Left lung (tissue), 10 donors: Measurements from ENCODE around the gene SVEP1. TPM values are rescaled to one million over a fixed set of nuclear protein-coding genes. Genes with fewer than 3 reads are reported as not detected.

Experiments
- ATAC-seq: fragments of 200-7000 bp; cut with Tn5 transposase; one replicate; pipeline ENCODE4 v1.9.1; 2020; ENCODE audit warnings: moderate library complexity
- DNase-seq, 4 donors: peaks; one replicate each; pipeline ENCODE4 v3.0.0-alpha.2; 2013 to 2020
- H3K27ac ChIP-seq, 2 donors: fragments of 200-600 bp; sonication (generic) in 1 of 2; one replicate each; pipeline versions ENCODE4 v1.5.0 to v1.8.0; 2020 to 2021
- H3K27me3 ChIP-seq, 2 donors: fragments of 200-600 bp; sonication (generic) in 1 of 2; one replicate each; pipeline versions ENCODE4 v1.5.0 to v1.8.0; 2020 to 2021
- H3K36me3 ChIP-seq, 2 donors: fragments of 200-600 bp; sonication (generic) in 1 of 2; one replicate each; pipeline versions ENCODE4 v1.5.0 to v1.8.0; 2020 to 2021
- H3K4me1 ChIP-seq, 2 donors: fragments of 200-600 bp; one replicate each; pipeline ENCODE4 v1.8.0; 2021
- H3K4me3 ChIP-seq, 2 donors: fragments of 200-600 bp; sonication (generic) in 1 of 2; one replicate each; pipeline versions ENCODE4 v1.5.0 to v1.8.0; 2020 to 2021; ENCODE audit warnings: mild to moderate bottlenecking in 1 of 2
- H3K9me3 ChIP-seq, 2 donors: fragments of 200-600 bp; sonication (generic) in 1 of 2; one replicate each; pipeline versions ENCODE4 v1.5.0 to v1.8.0; 2020 to 2021
- intact Hi-C, 2 donors: fragments of 100-400 bp; cut with DNase I; formaldehyde crosslinking; loops; one replicate each; pipeline versions ENCODE4 v1.11.2 to v1.14.2; 2022
- polyA plus RNA-seq, 6 donors: library from polyadenylated mRNA; unstranded; fragments of 120-200 nt; gene quantifications; one replicate each; pipeline ENCODE4 v1.2.1, GENCODE V29; 2013; ENCODE audit not compliant: insufficient read length in 6 of 6
- total RNA-seq, 2 donors: library from RNA; stranded (reverse); fragmentation: NEBNext Ultra II Directional; extraction: Animal tissue kit (Norgen Biotek cat#: 25700); gene quantifications; one replicate each; pipeline ENCODE4 v1.2.1, GENCODE V29; 2021
- TF ChIP-seq, protein P1 (sequence below), 2 donors: fragments of 200-600 bp; sonication (generic) in 1 of 2; IDR thresholded peaks; one replicate each; pipeline versions ENCODE4 v1.5.0 to v1.8.0; 2021; ENCODE audit warnings: antibody characterized with exemption in 2 of 2
- donor health status: DM: no; HTN: yes; CAD: no.
- donor health status: DM: no; HTN: no; CAD: no.

Gene SVEP1
- total and polyA plus RNA-seq, 8 donors, result 21.7 to 36.2 (median 27.7) TPM

GRCh38 chr9:110604171-110604601 is 24.6 kb upstream of the SVEP1 start:
- TF ChIP-seq, protein P1, sequence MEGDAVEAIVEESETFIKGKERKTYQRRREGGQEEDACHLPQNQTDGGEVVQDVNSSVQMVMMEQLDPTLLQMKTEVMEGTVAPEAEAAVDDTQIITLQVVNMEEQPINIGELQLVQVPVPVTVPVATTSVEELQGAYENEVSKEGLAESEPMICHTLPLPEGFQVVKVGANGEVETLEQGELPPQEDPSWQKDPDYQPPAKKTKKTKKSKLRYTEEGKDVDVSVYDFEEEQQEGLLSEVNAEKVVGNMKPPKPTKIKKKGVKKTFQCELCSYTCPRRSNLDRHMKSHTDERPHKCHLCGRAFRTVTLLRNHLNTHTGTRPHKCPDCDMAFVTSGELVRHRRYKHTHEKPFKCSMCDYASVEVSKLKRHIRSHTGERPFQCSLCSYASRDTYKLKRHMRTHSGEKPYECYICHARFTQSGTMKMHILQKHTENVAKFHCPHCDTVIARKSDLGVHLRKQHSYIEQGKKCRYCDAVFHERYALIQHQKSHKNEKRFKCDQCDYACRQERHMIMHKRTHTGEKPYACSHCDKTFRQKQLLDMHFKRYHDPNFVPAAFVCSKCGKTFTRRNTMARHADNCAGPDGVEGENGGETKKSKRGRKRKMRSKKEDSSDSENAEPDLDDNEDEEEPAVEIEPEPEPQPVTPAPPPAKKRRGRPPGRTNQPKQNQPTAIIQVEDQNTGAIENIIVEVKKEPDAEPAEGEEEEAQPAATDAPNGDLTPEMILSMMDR (IDR thresholded peaks at IDR 0.05), result no peak
- H3K27me3 ChIP-seq, result no peaks in the 10 kb centered on the region
- H3K4me1 ChIP-seq, result no peaks in the 10 kb centered on the region
- peak overlapping the region in 1 of 2 donors; percentile 66 for H3K27ac ChIP-seq
- peak; percentile 70 for ATAC-seq
- no peaks in the 10 kb centered on the region for H3K36me3 ChIP-seq
- no peak for DNase-seq
- intact Hi-C loops, result no loop called here
- no peaks in the 10 kb centered on the region for H3K9me3 ChIP-seq
- H3K4me3 ChIP-seq, result no peak overlapping the region

GRCh38 chr9:110602281-110602680 is 22.7 kb upstream of the SVEP1 start:
- DNase-seq (no peak), ATAC-seq (no peak)
- TF ChIP-seq, protein P1 (IDR thresholded peaks at IDR 0.05), result no peak
- Histone ChIP-seq H3K4me1 (no peaks in the 10 kb centered on the region), H3K36me3 (no peaks in the 10 kb centered on the region), H3K4me3 (no peak overlapping the region), H3K9me3 (no peaks in the 10 kb centered on the region), H3K27ac (no peak overlapping the region), H3K27me3 (no peaks in the 10 kb centered on the region)
- intact Hi-C loops, result no loop called here

DNA sequence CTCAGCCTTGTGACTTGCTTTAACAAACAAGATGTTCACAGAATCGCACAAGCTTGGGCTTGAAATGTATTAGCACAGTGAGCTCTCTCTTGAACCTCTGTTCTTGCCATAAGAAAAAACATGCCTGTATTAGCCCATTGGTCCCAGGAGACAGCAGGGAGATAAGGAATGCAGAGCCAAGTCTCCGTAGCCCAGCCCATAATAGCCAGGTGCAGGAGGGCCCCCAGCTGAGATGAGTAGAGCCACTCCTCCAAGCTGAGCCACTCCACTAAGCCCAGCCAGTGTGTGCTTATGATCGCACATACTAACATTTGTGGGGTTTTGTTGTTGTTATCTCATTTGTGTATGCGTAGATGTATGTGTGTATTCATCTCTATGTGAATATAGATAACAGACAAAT is 21.6 kb upstream of the SVEP1 start:
- Histone ChIP-seq H3K4me1 (no peaks in the 10 kb centered on the region), H3K36me3 (no peaks in the 10 kb centered on the region), H3K27me3 (no peaks in the 10 kb centered on the region), H3K4me3 (no peak overlapping the region), H3K27ac (no peak overlapping the region), H3K9me3 (peaks cover 0 to 2% of the 10 kb centered on the region in 2 donors)
- ATAC-seq (no peak), DNase-seq (no peak)
- TF ChIP-seq, protein P1 (IDR thresholded peaks at IDR 0.05), result no peak
- intact Hi-C loops, result no loop called here

- ATAC-seq (no peak), DNase-seq (no peak)
- Histone ChIP-seq H3K27ac (no peak overlapping the region), H3K4me3 (no peak overlapping the region), H3K9me3 (peaks cover 0 to 2% of the 10 kb centered on the region in 2 donors), H3K27me3 (no peaks in the 10 kb centered on the region), H3K36me3 (no peaks in the 10 kb centered on the region), H3K4me1 (no peaks in the 10 kb centered on the region)
- TF ChIP-seq, protein P1 (IDR thresholded peaks at IDR 0.05), result no peak
- intact Hi-C loops, result no loop called here
These were observed 19.9 kb upstream of the SVEP1 start for GRCh38 chr9:110599468-110599867.

- TF ChIP-seq, protein P1 (IDR thresholded peaks at IDR 0.05), result no peak
- H3K4me3 ChIP-seq, result no peak overlapping the region
- no peak overlapping the region for H3K27ac ChIP-seq
- H3K4me1 ChIP-seq, result no peaks in the 10 kb centered on the region
- intact Hi-C loops, result no loop called here
- DNase-seq, result no peak
- ATAC-seq, result no peak
- H3K36me3 ChIP-seq, result no peaks in the 10 kb centered on the region
- no peaks in the 10 kb centered on the region for H3K27me3 ChIP-seq
- peaks cover 0 to 19% of the 10 kb centered on the region in 2 donors for H3K9me3 ChIP-seq
These were observed 12.7 kb upstream of the SVEP1 start for GRCh38 chr9:110592044-110592830.
